Heart right ventricle (tissue), 16 donors: ENCODE results near the gene RASA1. TPM values are rescaled to one million over a fixed set of nuclear protein-coding genes. Genes with fewer than 3 reads are reported as not detected.

Source experiments
- ATAC-seq, 8 donors: fragments of 200-7000 bp; cut with Tn5 transposase; one replicate each; pipeline ENCODE4 v1.9.1; 2020; ENCODE audit warnings: mild to moderate bottlenecking in 8 of 8, moderate library complexity in 8 of 8, moderate number of reproducible peaks in 1 of 8
- DNase-seq, 2 donors: peaks; one replicate each; pipeline ENCODE4 v3.0.0-alpha.2; 2020
- H3K27ac ChIP-seq, 10 donors: fragments of 200-600 bp; sonication (generic) in 2 of 10; one replicate each; pipeline versions ENCODE4 v1.5.0 to v1.8.0; 2020 to 2022; ENCODE audit warnings: mild to moderate bottlenecking in 3 of 10
- H3K27me3 ChIP-seq, 7 donors: fragments of 200-600 bp; one replicate each; pipeline ENCODE4 v1.8.0; 2021 to 2022; ENCODE audit warnings: mild to moderate bottlenecking in 2 of 7
- H3K36me3 ChIP-seq, 9 donors: fragments of 200-600 bp; sonication (generic) in 1 of 9; one replicate each; pipeline versions ENCODE4 v1.5.0 to v1.8.0; 2020 to 2022; ENCODE audit warnings: mild to moderate bottlenecking in 2 of 9
- H3K4me1 ChIP-seq, 9 donors: fragments of 200-600 bp; sonication (generic) in 1 of 9; one replicate each; pipeline versions ENCODE4 v1.5.0 to v1.8.0; 2020 to 2022; ENCODE audit warnings: mild to moderate bottlenecking in 4 of 9
- H3K4me3 ChIP-seq, 10 donors: fragments of 200-600 bp; sonication (generic) in 2 of 10; one replicate each; pipeline versions ENCODE4 v1.5.0 to v1.8.0; 2020 to 2022; ENCODE audit warnings: mild to moderate bottlenecking in 7 of 10, moderate library complexity in 2 of 10
- H3K9me3 ChIP-seq, 11 donors: fragments of 200-600 bp in 10 of 11; sonication (generic) in 2 of 11; one replicate each; pipeline versions ENCODE4 v1.5.0 to v1.8.0; 2013 to 2022; ENCODE audit warnings: mild to moderate bottlenecking in 2 of 11, control low read depth in 1 of 11, moderate library complexity in 1 of 11
- WGBS, 2 donors: extraction: QIAGEN DNeasy Blood & Tissue Kit; methylation state at CpG; one replicate each; pipeline ENCODE4 v1.1.7; 2013; ENCODE audit warnings: inconsistent platforms in 1 of 2; 5-methylcytosine and 5-hydroxymethylcytosine counted together
- intact Hi-C, 10 donors: fragments of 100-400 bp; cut with DNase I; formaldehyde crosslinking; loops; one replicate each; pipeline versions ENCODE4 v1.11.1 to v1.14.2; 2022
- polyA plus RNA-seq, 2 donors: library from polyadenylated mRNA; stranded (reverse); fragments of 200-250 nt; gene quantifications; one replicate each; pipeline ENCODE4 v1.2.3, GENCODE V29; 2013
- total RNA-seq, 10 donors: library from RNA; stranded (reverse); fragmentation: NEBNext Ultra II Directional in 3 of 10; extraction: Animal tissue kit (Norgen Biotek cat#: 25700) in 3 of 10; gene quantifications; one replicate each; pipeline versions ENCODE4 v1.2.1 to v1.2.4, GENCODE V29; 2021 to 2023
- TF ChIP-seq, protein P1 (sequence below), 9 donors: fragments of 200-600 bp; sonication (generic) in 2 of 9; IDR thresholded peaks; one replicate each; pipeline versions ENCODE4 v1.5.0 to v1.8.0; 2021 to 2022; ENCODE audit warnings: antibody characterized with exemption in 9 of 9, mild to moderate bottlenecking in 5 of 9, moderate library complexity in 1 of 9
- donor health status: Arrhythmogenic right ventricular cardiomyopathy.
- donor health status: ischemic (EF 13 %, LVEDD 7.1; RV severe dilation, severe dysfunction).
- donor health status: healthy with polysubstance abuse.
- donor health status: DM: no; HTN: yes; CAD: no.
- donor health status: DM: no; HTN: no; CAD: no.
- donor health status: ischemic (EF 25% LVEDD 6.9; RV normal size, moderate dysfunction).
- donor health status: ischemic (EF 25% LVEDD 5.7; RV mildly dilated, moderate dysfunction).
- donor health status: healthy.
- donor health status: DM: yes; HTN: yes; CAD: no.
- donor health status: Ischemic cardiomyopathy.
- donor health status: ischemic (EF 35%, LVEDD 5.7; RV mildly dilated, moderate dysfunction).
- donor health status: nonischemic (EF 11% LVEDD 7.7; RV severe dilation, severe dysfunction).
- donor health status: DM: yes; HTN: yes; CAD: no.
- donor health status: PGD.
- donor health status: ischemic (EF 29% LVEDD 5.4; RV normal size, mild dysfunction).
- donor health status: nonischemic (EF 23%, LVEDD 6.1; RV moderate dilation, normal function).

Gene RASA1
- total and polyA plus RNA-seq, 12 donors = 6.5 to 21.0 (median 17.7) TPM

DNA sequence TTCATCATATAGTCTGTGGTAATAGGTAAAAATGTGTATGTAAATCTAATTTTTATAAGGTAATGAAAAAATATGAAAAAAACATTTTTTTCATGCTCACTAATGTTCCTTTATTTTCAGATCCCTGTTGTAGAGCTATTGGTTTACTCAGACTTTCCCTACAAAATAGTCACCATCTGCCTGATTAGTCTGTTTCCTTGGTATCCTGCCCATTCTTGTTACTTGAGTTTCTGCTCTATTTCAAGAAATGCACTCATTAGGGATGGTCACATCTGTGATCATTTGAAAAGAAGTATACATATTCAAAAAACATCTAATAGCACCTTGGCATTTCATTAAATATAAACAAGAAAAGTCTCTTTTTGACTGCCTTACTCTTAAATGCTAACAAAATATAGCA is 21.6 kb upstream of the RASA1 start:
- Histone ChIP-seq H3K27me3 (no peaks in the 10 kb centered on the region), H3K4me3 (no peak overlapping the region), H3K9me3 (no peaks in the 10 kb centered on the region), H3K27ac (no peak overlapping the region), H3K4me1 (peaks cover 0 to 19% (median 0%) of the 10 kb centered on the region in 9 donors), H3K36me3 (no peaks in the 10 kb centered on the region)
- no peak for DNase-seq
- intact Hi-C loops = no loop called here
- TF ChIP-seq, protein P1, sequence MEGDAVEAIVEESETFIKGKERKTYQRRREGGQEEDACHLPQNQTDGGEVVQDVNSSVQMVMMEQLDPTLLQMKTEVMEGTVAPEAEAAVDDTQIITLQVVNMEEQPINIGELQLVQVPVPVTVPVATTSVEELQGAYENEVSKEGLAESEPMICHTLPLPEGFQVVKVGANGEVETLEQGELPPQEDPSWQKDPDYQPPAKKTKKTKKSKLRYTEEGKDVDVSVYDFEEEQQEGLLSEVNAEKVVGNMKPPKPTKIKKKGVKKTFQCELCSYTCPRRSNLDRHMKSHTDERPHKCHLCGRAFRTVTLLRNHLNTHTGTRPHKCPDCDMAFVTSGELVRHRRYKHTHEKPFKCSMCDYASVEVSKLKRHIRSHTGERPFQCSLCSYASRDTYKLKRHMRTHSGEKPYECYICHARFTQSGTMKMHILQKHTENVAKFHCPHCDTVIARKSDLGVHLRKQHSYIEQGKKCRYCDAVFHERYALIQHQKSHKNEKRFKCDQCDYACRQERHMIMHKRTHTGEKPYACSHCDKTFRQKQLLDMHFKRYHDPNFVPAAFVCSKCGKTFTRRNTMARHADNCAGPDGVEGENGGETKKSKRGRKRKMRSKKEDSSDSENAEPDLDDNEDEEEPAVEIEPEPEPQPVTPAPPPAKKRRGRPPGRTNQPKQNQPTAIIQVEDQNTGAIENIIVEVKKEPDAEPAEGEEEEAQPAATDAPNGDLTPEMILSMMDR (IDR thresholded peaks at IDR 0.05) = no peak
- ATAC-seq = no peak

DNA sequence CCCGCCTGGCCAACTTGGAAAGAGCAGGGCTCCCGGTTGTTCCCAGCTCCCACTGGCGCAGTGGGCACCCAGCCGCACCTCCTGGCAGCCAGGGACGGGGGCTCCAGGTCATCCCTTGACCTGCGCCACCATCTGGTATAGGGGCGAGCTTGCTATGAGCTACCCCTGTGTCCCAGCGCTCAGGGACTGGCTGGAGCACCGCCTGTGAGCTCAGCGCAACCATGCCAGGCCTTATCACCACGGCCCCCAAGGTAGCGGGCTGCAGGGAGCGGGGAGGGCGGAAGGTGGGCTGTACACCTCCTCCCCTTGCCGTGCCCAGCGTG is 15.4 kb upstream of the RASA1 start:
- ATAC-seq (peak in 1 of 8 donors; percentile 38), DNase-seq (no peak)
- no peaks in the 10 kb centered on the region for H3K9me3 ChIP-seq
- no peak overlapping the region for H3K27ac ChIP-seq
- H3K4me3 ChIP-seq = no peak overlapping the region
- no peaks in the 10 kb centered on the region for H3K36me3 ChIP-seq
- TF ChIP-seq, protein P1 (IDR thresholded peaks at IDR 0.05) = no peak
- H3K4me1 ChIP-seq = peaks cover 0 to 4% (median 0%) of the 10 kb centered on the region in 9 donors
- H3K27me3 ChIP-seq = no peaks in the 10 kb centered on the region
- intact Hi-C loops = no loop called here
- 96 to 97% methylated on average over 16 of the region's 16 CpGs for WGBS, 2 donors

DNA sequence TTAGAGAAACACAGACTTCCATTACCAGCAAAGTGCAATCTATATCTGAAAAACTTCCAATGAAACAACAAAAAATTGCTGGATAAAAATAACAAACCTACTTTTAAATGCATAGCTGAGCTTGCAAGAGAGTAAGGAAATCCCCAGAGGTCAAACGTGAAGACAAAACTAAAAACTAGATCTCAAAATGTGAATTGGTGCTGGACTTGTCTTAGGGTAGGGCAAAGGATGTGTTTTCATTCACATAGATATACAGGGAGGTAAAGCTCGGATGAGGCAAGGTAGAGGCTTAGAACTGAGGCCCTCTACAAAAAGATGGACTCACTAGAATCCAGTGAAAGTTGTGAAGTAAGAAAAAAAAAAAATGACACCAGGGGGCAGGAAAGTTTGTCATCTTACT is 13.6 kb upstream of the RASA1 start:
- Histone ChIP-seq H3K4me1 (peaks cover 0 to 4% (median 0%) of the 10 kb centered on the region in 9 donors), H3K36me3 (no peaks in the 10 kb centered on the region), H3K27me3 (no peaks in the 10 kb centered on the region), H3K9me3 (no peaks in the 10 kb centered on the region), H3K4me3 (no peak overlapping the region), H3K27ac (no peak overlapping the region)
- ATAC-seq (no peak), DNase-seq (no peak)
- whole genome bisulfite sequencing, 2 donors = 71 to 76% methylated on average over 2 of the region's 2 CpGs
- intact Hi-C loops = no loop called here
- TF ChIP-seq, protein P1 (IDR thresholded peaks at IDR 0.05) = no peak

DNA sequence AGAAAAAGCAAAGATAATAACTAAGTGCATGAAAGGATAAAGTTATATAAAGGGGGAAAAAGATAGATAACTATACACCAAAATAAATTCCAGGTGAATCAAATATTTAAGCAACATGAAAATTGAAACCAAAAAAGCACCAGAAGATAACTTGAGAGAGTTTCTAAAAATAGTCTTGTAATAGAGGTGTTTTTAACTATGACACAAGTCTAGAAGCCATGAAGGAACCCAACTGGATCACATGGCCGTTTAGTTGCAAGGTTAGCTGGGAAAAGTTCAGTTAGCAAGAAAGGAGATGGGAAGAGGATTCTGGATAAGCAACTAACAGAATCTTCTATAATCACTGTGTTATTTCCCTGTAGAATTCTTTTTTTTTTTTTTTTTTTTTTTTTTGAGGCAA is 9.2 kb upstream of the RASA1 start:
- Histone ChIP-seq H3K27ac (no peak overlapping the region), H3K9me3 (no peaks in the 10 kb centered on the region), H3K4me1 (peaks cover 0 to 4% (median 0%) of the 10 kb centered on the region in 9 donors), H3K36me3 (no peaks in the 10 kb centered on the region), H3K4me3 (no peak overlapping the region), H3K27me3 (no peaks in the 10 kb centered on the region)
- 52 to 67% methylated on average over 1 of the region's 1 CpG for WGBS, 2 donors
- no peak for ATAC-seq
- TF ChIP-seq, protein P1 (IDR thresholded peaks at IDR 0.05) = no peak
- no peak for DNase-seq
- intact Hi-C loops = no loop called here
